H1 (cell line): ENCODE measurements around the gene LRRC17. TPM values are rescaled to one million over a fixed set of nuclear protein-coding genes. Genes with fewer than 3 reads are reported as not detected.

Experiments
- GTF2F1 ChIP-seq: IDR thresholded peaks from 2 replicates; pipeline ENCODE4 v1.6.1; 2012; ENCODE audit warnings: low read depth, low read length, improper control_type of control experiment, borderline replicate concordance
- TBP ChIP-seq: IDR thresholded peaks from 2 replicates; pipeline ENCODE4 v1.6.1; 2011; ENCODE audit warnings: low read depth, low read length, improper control_type of control experiment
- polyA plus RNA-seq, 7 experiments: library from polyadenylated mRNA; depleted of rRNA in 3 of 7; stranded (reverse) in 5 of 7; unstranded in 2 of 7; fragments of >200 nt in 5 of 7; fragments of 200-250 nt in 2 of 7; gene quantifications; 1 replicate in 5 of 7; 2 replicates in 1 of 7; 4 replicates in 1 of 7; pipeline versions ENCODE4 v1.2.1 to v1.2.3, GENCODE V29; 2011 to 2013; ENCODE audit warnings: missing spikeins in 2 of 7, mixed read lengths in 2 of 7
- total RNA-seq: library from RNA; stranded (reverse); fragmentation: NEBNext Ultra II Directional; extraction: Animal tissue kit (Norgen Biotek cat#: 25700); gene quantifications from 2 replicates; pipeline ENCODE4 v1.2.1, GENCODE V29; 2021
- TF ChIP-seq, protein P1 (sequence below), 3 experiments: IDR thresholded peaks; 1 replicate in 2 of 3; 2 replicates in 1 of 3; pipeline versions ENCODE4 v1.5.1 to v1.6.1; 2011; ENCODE audit warnings: low read length in 3 of 3, mild to moderate bottlenecking in 3 of 3, inconsistent platforms in 2 of 3, low read depth in 1 of 3, moderate library complexity in 1 of 3; ENCODE audit not compliant: insufficient read depth in 1 of 3; ENCODE audit errors: control extremely low read depth in 1 of 3

LRRC17 gene
- total and polyA plus RNA-seq, 2 of the 8 experiments (the other 6 are each of a cell fraction or from before 2014, with no cell fraction given) = 3.0 TPM

DNA sequence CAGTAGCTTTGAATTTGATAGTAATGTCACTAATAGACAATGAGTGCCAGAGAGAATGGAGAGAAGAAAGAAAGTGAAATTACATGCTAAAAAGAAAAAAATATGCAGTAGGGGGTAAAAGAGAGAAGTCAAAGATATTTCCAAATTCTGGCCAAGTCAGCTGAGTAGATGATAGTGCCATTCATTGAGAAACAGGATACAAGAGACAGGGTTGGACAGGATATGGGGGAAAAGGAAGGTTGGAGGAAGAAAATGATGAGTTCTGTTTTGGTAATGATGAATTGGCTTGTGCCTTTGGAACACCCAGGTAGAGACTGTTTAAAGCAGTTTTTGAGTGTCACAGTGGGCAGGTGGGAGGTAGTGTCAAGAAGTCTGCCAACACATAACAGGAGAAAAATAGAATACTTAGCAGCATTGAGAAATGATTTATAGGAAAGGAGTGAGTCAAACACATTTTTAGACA, 78.3 kb downstream of the LRRC17 start (continued):
- TF ChIP-seq, protein P1, sequence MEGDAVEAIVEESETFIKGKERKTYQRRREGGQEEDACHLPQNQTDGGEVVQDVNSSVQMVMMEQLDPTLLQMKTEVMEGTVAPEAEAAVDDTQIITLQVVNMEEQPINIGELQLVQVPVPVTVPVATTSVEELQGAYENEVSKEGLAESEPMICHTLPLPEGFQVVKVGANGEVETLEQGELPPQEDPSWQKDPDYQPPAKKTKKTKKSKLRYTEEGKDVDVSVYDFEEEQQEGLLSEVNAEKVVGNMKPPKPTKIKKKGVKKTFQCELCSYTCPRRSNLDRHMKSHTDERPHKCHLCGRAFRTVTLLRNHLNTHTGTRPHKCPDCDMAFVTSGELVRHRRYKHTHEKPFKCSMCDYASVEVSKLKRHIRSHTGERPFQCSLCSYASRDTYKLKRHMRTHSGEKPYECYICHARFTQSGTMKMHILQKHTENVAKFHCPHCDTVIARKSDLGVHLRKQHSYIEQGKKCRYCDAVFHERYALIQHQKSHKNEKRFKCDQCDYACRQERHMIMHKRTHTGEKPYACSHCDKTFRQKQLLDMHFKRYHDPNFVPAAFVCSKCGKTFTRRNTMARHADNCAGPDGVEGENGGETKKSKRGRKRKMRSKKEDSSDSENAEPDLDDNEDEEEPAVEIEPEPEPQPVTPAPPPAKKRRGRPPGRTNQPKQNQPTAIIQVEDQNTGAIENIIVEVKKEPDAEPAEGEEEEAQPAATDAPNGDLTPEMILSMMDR (IDR thresholded peaks at IDR 0.05; ENCODE audit: control extremely low read depth in 1 of 3, insufficient read depth in 1 of 3, low read depth in 1 of 3, low read length in 3 of 3) = no peak
- TF ChIP-seq GTF2F1 = no peak
- no peak for TF ChIP-seq TBP
